Astrocyte (in vitro differentiated cells and primary cell): ENCODE measurements around the gene DOCK3.

ENCODE experiments used
- CTCF ChIP-seq: IDR thresholded peaks from 2 replicates; pipeline ENCODE4 v1.5.1; 2011; ENCODE audit warnings: low read depth, mild to moderate bottlenecking, inconsistent platforms, low read length, moderate library complexity; ENCODE audit not compliant: insufficient read depth
- EZH2 ChIP-seq: IDR thresholded peaks from 2 replicates; pipeline ENCODE4 v1.6.1; 2012; ENCODE audit warnings: mild to moderate bottlenecking, low read length, inconsistent platforms; ENCODE audit not compliant: insufficient read depth

- TF ChIP-seq CTCF: no peak
- TF ChIP-seq EZH2: no peak
Observed at GRCh38 chr3:51330046-51330445, 655.3 kb downstream of the DOCK3 start.
